HCT116 (cell line): ENCODE data around the gene CNTN5. TPM values are rescaled to one million over a fixed set of nuclear protein-coding genes. Genes with fewer than 3 reads are reported as not detected.

Experiments
- ATAC-seq: fragments of 200-7000 bp; cut with Tn5 transposase; 2 replicates; pipeline ENCODE4 v1.9.1; 2020; ENCODE audit warnings: mild to moderate bottlenecking, moderate library complexity
- BruUV-seq: library from RNA; stranded (reverse); fragments of 400-500 nt; replicated peaks from 2 replicates; lab custom pipeline; 2021; lab: Mats Ljungman, UMichigan
- CTCF ChIA-PET: fragments of 300-600 bp; sonication (Branson Sonifier 250); formaldehyde crosslinking; loops from one replicate; lab custom pipeline; 2021; ENCODE audit warnings: antibody characterized with exemption; lab: Charles Lee
- POLR2A ChIA-PET: fragments of 300-600, 350-600 bp; sonication (Branson Sonifier 250); formaldehyde crosslinking; loops from one replicate; lab custom pipeline; 2021; ENCODE audit warnings: antibody characterized with exemption; lab: Charles Lee
- RAD21 ChIA-PET, 2 experiments: fragments of 300-600 bp; sonication (Branson Sonifier 250); formaldehyde crosslinking; loops; one replicate each; lab custom pipeline; 2023; ENCODE audit warnings: low total read pairs in 2 of 2; ENCODE audit not compliant: uncharacterized antibody in 2 of 2, unreplicated experiment in 2 of 2, low non-redundant PET in 1 of 2; lab: Charles Lee
- DNase-seq: peaks from one replicate; pipeline ENCODE4 v3.0.0-alpha.2; 2010; ENCODE audit warnings: low read depth, low spot score
- H2AFZ ChIP-seq: fragments of 200-600 bp; shearing (Covaris generic), sonication (generic); 2 replicates; pipeline ENCODE4 v1.6.1; 2017; ENCODE audit warnings: low read depth, mixed run types, mixed read lengths, antibody characterized with exemption, low read length; ENCODE audit not compliant: poor library complexity, severe bottlenecking
- H3K27ac ChIP-seq: 2 replicates; pipeline ENCODE4 v1.5.1; 2012; ENCODE audit warnings: low read depth, low read length
- H3K27me3 ChIP-seq: fragments of 200-600 bp; sonication (generic); 2 replicates; pipeline ENCODE4 v1.6.1; 2016; ENCODE audit warnings: mixed run types, low read length, mixed read lengths; ENCODE audit not compliant: insufficient read depth
- H3K36me3 ChIP-seq, 2 experiments: fragments of 200-500 bp in 1 of 2; fragments of 200-600 bp in 1 of 2; sonication (Bioruptor generic) in 1 of 2; sonication (generic) in 1 of 2; 2 replicates each; pipeline versions ENCODE4 v1.5.1 to v1.6.1; 2014 to 2016; ENCODE audit warnings: low read length in 2 of 2, inconsistent platforms in 1 of 2, mixed read lengths in 1 of 2, mixed run types in 1 of 2; ENCODE audit not compliant: insufficient read depth in 2 of 2, control insufficient read depth in 1 of 2
- H3K4me1 ChIP-seq, 2 experiments: fragments of 200-600 bp in 1 of 2; sonication (generic) in 1 of 2; 2 replicates each; pipeline versions ENCODE4 v1.5.1 to v1.6.1; 2012 to 2017; ENCODE audit warnings: low read length in 2 of 2, inconsistent platforms in 1 of 2, mild to moderate bottlenecking in 1 of 2, mixed read lengths in 1 of 2, mixed run types in 1 of 2, moderate library complexity in 1 of 2; ENCODE audit not compliant: insufficient read depth in 2 of 2, control insufficient read depth in 1 of 2
- H3K4me2 ChIP-seq: fragments of 200-600 bp; sonication (generic); 2 replicates; pipeline ENCODE4 v1.6.1; 2017; ENCODE audit warnings: mixed run types, low read length, mixed read lengths
- H3K4me3 ChIP-seq, 2 experiments: fragments of 200-600 bp in 1 of 2; sonication (generic) in 1 of 2; replicated peaks in 1 of 2; 2 replicates each; pipeline ENCODE4 v1.5.1; 2011 to 2016; ENCODE audit warnings: low read length in 2 of 2, control low read depth in 1 of 2, low read depth in 1 of 2, mild to moderate bottlenecking in 1 of 2, mixed read lengths in 1 of 2, mixed run types in 1 of 2
- H3K79me2 ChIP-seq: fragments of 200-600 bp; sonication (generic); 2 replicates; pipeline ENCODE4 v1.6.1; 2017; ENCODE audit warnings: mild to moderate bottlenecking, mixed run types, low read length, moderate library complexity, mixed read lengths; ENCODE audit not compliant: insufficient read depth
- H3K9ac ChIP-seq: fragments of 200-600 bp; sonication (generic); 2 replicates; pipeline ENCODE4 v1.6.1; 2016; ENCODE audit warnings: low read length, mixed read lengths
- H3K9me2 ChIP-seq: fragments of 200-600 bp; sonication (generic), shearing (Covaris generic); 2 replicates; pipeline ENCODE4 v1.6.1; 2017; ENCODE audit warnings: mixed run types, mild to moderate bottlenecking, moderate library complexity; ENCODE audit not compliant: insufficient read depth
- H3K9me3 ChIP-seq, 2 experiments: fragments of 200-500 bp in 1 of 2; fragments of 200-600 bp in 1 of 2; sonication (Bioruptor generic) in 1 of 2; sonication (generic) in 1 of 2; 2 replicates each; pipeline ENCODE4 v1.6.1; 2014 to 2017; ENCODE audit warnings: low read length in 2 of 2, mixed read lengths in 2 of 2, inconsistent platforms in 1 of 2, low read depth in 1 of 2, mild to moderate bottlenecking in 1 of 2, mixed run types in 1 of 2, moderate library complexity in 1 of 2; ENCODE audit not compliant: control insufficient read depth in 1 of 2, insufficient read depth in 1 of 2
- H4K20me1 ChIP-seq: fragments of 200-600 bp; sonication (generic), shearing (Covaris generic); 2 replicates; pipeline ENCODE4 v1.6.1; 2017; ENCODE audit warnings: mixed run types, mild to moderate bottlenecking, moderate library complexity; ENCODE audit not compliant: insufficient read depth
- ATF3 ChIP-seq: IDR thresholded peaks from 2 replicates; pipeline ENCODE4 v1.6.1; 2012
- CBX3 ChIP-seq: IDR thresholded peaks from 2 replicates; pipeline ENCODE4 v1.6.1; 2012; ENCODE audit warnings: low read depth
- CEBPB ChIP-seq: IDR thresholded peaks from 2 replicates; pipeline ENCODE4 v1.6.1; 2012; ENCODE audit warnings: low read depth
- EGR1 ChIP-seq: IDR thresholded peaks from 2 replicates; pipeline ENCODE4 v1.6.1; 2012; ENCODE audit warnings: low read depth
- EZH2phosphoT487 ChIP-seq: fragments of 200-600 bp; IDR thresholded peaks from 2 replicates; pipeline ENCODE4 v1.6.1; 2018; ENCODE audit warnings: antibody characterized with exemption, borderline replicate concordance
- MAX ChIP-seq: IDR thresholded peaks from 2 replicates; pipeline ENCODE4 v1.6.1; 2012
- POLR2A ChIP-seq: IDR thresholded peaks from 2 replicates; pipeline ENCODE4 v1.7.0; 2011; ENCODE audit warnings: borderline replicate concordance; ENCODE audit not compliant: insufficient read depth, insufficient read length; ENCODE audit errors: extremely low read depth
- POLR2AphosphoS5 ChIP-seq: IDR thresholded peaks from 2 replicates; pipeline ENCODE4 v1.6.1; 2011; ENCODE audit warnings: mild to moderate bottlenecking, low read depth, low read length, moderate library complexity
- RAD21 ChIP-seq: IDR thresholded peaks from 2 replicates; pipeline ENCODE4 v1.6.1; 2012; ENCODE audit warnings: low read depth, mild to moderate bottlenecking
- SIN3A ChIP-seq: IDR thresholded peaks from 2 replicates; pipeline ENCODE4 v1.6.1; 2012; ENCODE audit warnings: low read depth
- SP1 ChIP-seq: IDR thresholded peaks from 2 replicates; pipeline ENCODE4 v1.6.1; 2012; ENCODE audit warnings: low read depth
- TCF7L2 ChIP-seq: IDR thresholded peaks from 2 replicates; pipeline ENCODE4 v1.7.0; 2011; ENCODE audit warnings: borderline replicate concordance, inconsistent platforms; ENCODE audit not compliant: insufficient read depth, insufficient read length; ENCODE audit errors: extremely low read depth
- YY1 ChIP-seq: IDR thresholded peaks from 2 replicates; pipeline ENCODE4 v1.6.1; 2011; ENCODE audit warnings: low read length, low read depth, moderate library complexity, mild to moderate bottlenecking; ENCODE audit not compliant: insufficient replicate concordance; ENCODE audit errors: extremely low read depth
- ZFX ChIP-seq: fragments of 450-650 bp; IDR thresholded peaks from 2 replicates; pipeline ENCODE4 v1.6.1; 2017
- intact Hi-C: fragments of 100-400 bp; cut with micrococcal nuclease; formaldehyde crosslinking; loops from 2 replicates; pipeline ENCODE4 v1.10.0; 2022
- total RNA-seq: library from RNA; stranded (reverse); gene quantifications from one replicate; pipeline ENCODE4 v1.2.1, GENCODE V29; 2021; ENCODE audit not compliant: unreplicated experiment

The CNTN5 gene
- total RNA-seq, 1 experiment from 2014 or later: not detected

GRCh38 chr11:99197477-99197876 is 176.7 kb downstream of the CNTN5 start:
- Histone ChIP-seq H3K9me3 (peaks cover 7 to 11% of the 10 kb centered on the region in 2 experiments; a peak in 3 of 4 replicates), H3K9me2 (no peaks in the 10 kb centered on the region), H3K4me2 (no peak overlapping the region), H3K9ac (no peak overlapping the region), H2AFZ (no peak overlapping the region), H3K27me3 (no peaks in the 10 kb centered on the region), H3K79me2 (no peaks in the 10 kb centered on the region), H3K4me1 (no peaks in the 10 kb centered on the region), H3K27ac (no peak overlapping the region), H3K4me3 (no peak overlapping the region), H4K20me1 (no peaks in the 10 kb centered on the region), H3K36me3 (no peaks in the 10 kb centered on the region)
- ChIA-PET CTCF (no interaction called here), POLR2A (no interaction called here), RAD21 (no interaction called here)
- TF ChIP-seq MAX: no peak
- ATAC-seq: no peak
- BruUV-seq: no TSS peak
- intact Hi-C loops: no loop called here
- no peak for DNase-seq

- CTCF ChIA-PET: no interaction called here
- RAD21 ChIA-PET: no interaction called here
- no peak overlapping the region for H3K4me3 ChIP-seq
- H3K27ac ChIP-seq: no peak overlapping the region
- no peak overlapping the region for H2AFZ ChIP-seq
- peaks cover 7 to 8% of the 10 kb centered on the region in 2 experiments; a peak in 3 of 4 replicates for H3K9me3 ChIP-seq
- no peak overlapping the region for H3K9ac ChIP-seq
- POLR2A ChIA-PET: no interaction called here
- intact Hi-C loops: no loop called here
- ATAC-seq (no peak), DNase-seq (no peak)
- no peaks in the 10 kb centered on the region for H3K79me2 ChIP-seq
- no peak overlapping the region for H3K4me2 ChIP-seq
- H4K20me1 ChIP-seq: no peaks in the 10 kb centered on the region
- no peaks in the 10 kb centered on the region for H3K27me3 ChIP-seq
- H3K36me3 ChIP-seq: no peaks in the 10 kb centered on the region
- TF ChIP-seq POLR2A: no peak
- TF ChIP-seq POLR2AphosphoS5: no peak
- no peak for TF ChIP-seq RAD21
- no peak for TF ChIP-seq SIN3A
- no peak for TF ChIP-seq EGR1
- TF ChIP-seq SP1: no peak
- no peak for TF ChIP-seq ATF3
- no peak for TF ChIP-seq TCF7L2
- no peak for TF ChIP-seq YY1
- no peak for TF ChIP-seq CBX3
- TF ChIP-seq EZH2phosphoT487: no peak
- TF ChIP-seq ZFX: no peak
- TF ChIP-seq CEBPB: no peak
- H3K4me1 ChIP-seq: no peaks in the 10 kb centered on the region
- BruUV-seq: no TSS peak
- H3K9me2 ChIP-seq: no peaks in the 10 kb centered on the region
Observed at GRCh38 chr11:99198215-99198614, 177.5 kb downstream of the CNTN5 start.
